ENCODE measurements around the gene ACOXL.

ACOXL gene

DNA sequence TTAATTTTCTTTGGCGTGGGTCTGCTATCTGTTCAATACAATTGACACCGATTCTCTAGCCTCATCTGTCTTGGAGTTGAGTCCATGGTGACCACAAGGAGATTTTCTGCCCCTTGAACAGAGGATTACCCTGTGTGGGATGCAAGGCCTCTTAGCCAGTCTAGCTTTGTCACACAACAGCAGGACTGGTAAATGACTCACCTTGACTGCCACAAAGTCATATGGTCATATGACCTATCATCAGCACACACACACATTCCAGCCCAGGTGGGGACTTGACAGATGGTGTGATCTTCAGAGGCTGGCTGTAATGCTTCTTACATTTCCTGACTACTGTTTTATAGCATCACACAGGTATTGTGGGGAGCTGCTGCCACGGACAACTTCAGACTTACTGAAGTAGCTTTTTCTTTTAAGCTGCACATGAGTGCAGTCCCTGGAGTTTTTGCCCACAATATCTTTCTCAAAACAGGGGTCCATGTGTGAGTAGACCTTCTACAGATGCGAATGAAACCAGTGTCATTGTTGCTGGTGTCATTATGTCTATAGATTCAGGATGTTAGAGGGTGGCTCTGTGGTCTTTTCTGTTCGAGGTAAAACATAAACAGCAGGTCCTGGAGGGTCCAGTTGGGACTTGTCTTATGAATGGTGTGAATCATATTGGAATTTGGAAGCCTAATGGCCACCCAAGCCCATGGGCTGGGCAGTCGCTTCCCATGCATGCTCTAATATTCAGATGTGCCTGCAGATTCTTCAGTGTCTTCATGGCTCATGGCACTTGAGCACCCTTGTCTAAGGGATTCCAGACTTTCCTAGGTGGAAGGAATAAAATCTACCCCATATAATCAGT is 18.6 kb upstream of the ACOXL start:
- H3K27ac Mint-ChIP-seq: no peak overlapping the region
- no peaks in the 10 kb centered on the region for H3K36me3 Mint-ChIP-seq (ENCODE audit: low read depth)
- DNase-seq: no peak
- H3K27me3 Mint-ChIP-seq: peaks cover 56% of the 10 kb centered on the region
- no peaks in the 10 kb centered on the region for H3K9me3 Mint-ChIP-seq
- H3K4me1 Mint-ChIP-seq (ENCODE audit: low read depth): peaks cover 1% of the 10 kb centered on the region
- no peak overlapping the region for H3K4me3 Mint-ChIP-seq

GRCh38 chr2:110714452-110715224 is 17.7 kb upstream of the ACOXL start:
- Mint-ChIP-seq H3K9me3 (no peaks in the 10 kb centered on the region), H3K36me3 (ENCODE audit: low read depth) (no peaks in the 10 kb centered on the region), H3K27ac (no peak overlapping the region), H3K27me3 (peaks cover 56% of the 10 kb centered on the region), H3K4me3 (no peak overlapping the region), H3K4me1 (ENCODE audit: low read depth) (peaks cover 1% of the 10 kb centered on the region)
- no peak for DNase-seq

GRCh38 chr2:110716959-110717645 is 15.3 kb upstream of the ACOXL start:
- Mint-ChIP-seq H3K36me3 (ENCODE audit: low read depth) (no peaks in the 10 kb centered on the region), H3K9me3 (no peaks in the 10 kb centered on the region), H3K27ac (no peak overlapping the region), H3K4me1 (ENCODE audit: low read depth) (peaks cover 1% of the 10 kb centered on the region), H3K4me3 (no peak overlapping the region), H3K27me3 (peaks cover 51% of the 10 kb centered on the region)
- no peak for DNase-seq

GRCh38 chr2:110717734-110718133 is 14.6 kb upstream of the ACOXL start:
- Mint-ChIP-seq H3K4me1 (ENCODE audit: low read depth) (peaks cover 1% of the 10 kb centered on the region), H3K27me3 (peaks cover 46% of the 10 kb centered on the region), H3K27ac (no peak overlapping the region), H3K36me3 (ENCODE audit: low read depth) (no peaks in the 10 kb centered on the region), H3K9me3 (no peaks in the 10 kb centered on the region), H3K4me3 (no peak overlapping the region)
- no peak for DNase-seq

GRCh38 chr2:110718382-110718781 is 14.0 kb upstream of the ACOXL start:
- H3K9me3 Mint-ChIP-seq: no peaks in the 10 kb centered on the region
- no peak for DNase-seq
- H3K36me3 Mint-ChIP-seq (ENCODE audit: low read depth): no peaks in the 10 kb centered on the region
- peaks cover under 1% of the 10 kb centered on the region for H3K4me1 Mint-ChIP-seq (ENCODE audit: low read depth)
- H3K27me3 Mint-ChIP-seq: peaks cover 46% of the 10 kb centered on the region
- H3K27ac Mint-ChIP-seq: no peak overlapping the region
- no peak overlapping the region for H3K4me3 Mint-ChIP-seq

- no peaks in the 10 kb centered on the region for H3K36me3 Mint-ChIP-seq (ENCODE audit: low read depth)
- no peak overlapping the region for H3K4me3 Mint-ChIP-seq
- peaks cover 47% of the 10 kb centered on the region for H3K27me3 Mint-ChIP-seq
- H3K9me3 Mint-ChIP-seq: no peaks in the 10 kb centered on the region
- no peaks in the 10 kb centered on the region for H3K4me1 Mint-ChIP-seq (ENCODE audit: low read depth)
- DNase-seq: no peak
- no peak overlapping the region for H3K27ac Mint-ChIP-seq
Observed at GRCh38 chr2:110718990-110719389, 13.4 kb upstream of the ACOXL start.

GRCh38 chr2:110720547-110720946 is 11.8 kb upstream of the ACOXL start:
- no peak for DNase-seq
- H3K4me1 Mint-ChIP-seq (ENCODE audit: low read depth): no peaks in the 10 kb centered on the region
- H3K36me3 Mint-ChIP-seq (ENCODE audit: low read depth): no peaks in the 10 kb centered on the region
- peaks cover 37% of the 10 kb centered on the region for H3K27me3 Mint-ChIP-seq
- H3K9me3 Mint-ChIP-seq: no peaks in the 10 kb centered on the region
- no peak overlapping the region for H3K27ac Mint-ChIP-seq
- no peak overlapping the region for H3K4me3 Mint-ChIP-seq

DNA sequence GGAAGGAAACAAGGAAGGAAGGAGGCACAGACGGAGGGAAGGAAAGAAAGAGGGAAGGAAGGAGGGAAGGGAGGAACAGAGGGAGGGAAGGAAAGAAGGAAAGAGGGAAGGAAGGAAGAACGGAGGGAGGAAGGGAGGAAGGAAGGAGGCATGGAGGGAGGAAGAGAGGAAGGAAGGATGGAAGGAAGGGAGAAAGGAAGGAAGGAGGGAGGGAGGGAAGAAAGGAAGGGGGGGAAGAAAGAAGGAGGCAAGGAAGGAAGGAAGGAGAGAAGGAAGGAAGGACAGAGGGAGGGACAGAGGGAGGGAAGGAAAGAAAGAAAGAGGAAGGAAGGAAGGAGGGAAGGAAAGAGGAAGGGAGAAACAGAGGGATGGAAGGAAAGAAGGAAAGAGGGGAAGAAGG is 7.6 kb upstream of the ACOXL start:
- H3K4me1 Mint-ChIP-seq (ENCODE audit: low read depth): no peaks in the 10 kb centered on the region
- peaks cover 21% of the 10 kb centered on the region for H3K27me3 Mint-ChIP-seq
- H3K27ac Mint-ChIP-seq: no peak overlapping the region
- no peak overlapping the region for H3K4me3 Mint-ChIP-seq
- H3K36me3 Mint-ChIP-seq (ENCODE audit: low read depth): no peaks in the 10 kb centered on the region
- no peaks in the 10 kb centered on the region for H3K9me3 Mint-ChIP-seq
- no peak for DNase-seq

DNA sequence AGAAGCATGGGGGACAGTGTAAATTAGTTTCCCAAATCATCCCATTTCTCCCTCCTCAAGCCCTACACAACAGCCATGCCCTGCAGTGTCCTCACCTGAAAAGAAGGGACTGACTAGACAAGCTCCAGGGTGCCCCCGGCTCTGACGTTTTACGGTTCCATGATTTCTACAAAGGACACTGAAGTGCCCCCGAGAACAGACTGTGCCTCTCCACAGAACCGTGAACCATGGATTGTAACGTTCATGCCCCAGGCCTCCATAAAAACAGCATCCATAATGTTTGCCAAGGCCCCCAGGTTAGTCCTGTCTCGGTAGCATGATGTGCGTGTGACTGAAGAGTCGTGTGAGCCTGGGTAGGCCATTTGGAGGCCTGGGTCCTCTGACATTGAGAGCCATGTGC is 7.0 kb upstream of the ACOXL start:
- H3K27ac Mint-ChIP-seq: no peak overlapping the region
- peaks cover 21% of the 10 kb centered on the region for H3K27me3 Mint-ChIP-seq
- no peak for DNase-seq
- no peaks in the 10 kb centered on the region for H3K36me3 Mint-ChIP-seq (ENCODE audit: low read depth)
- no peak overlapping the region for H3K4me3 Mint-ChIP-seq
- H3K9me3 Mint-ChIP-seq: no peaks in the 10 kb centered on the region
- no peaks in the 10 kb centered on the region for H3K4me1 Mint-ChIP-seq (ENCODE audit: low read depth)

- no peak for DNase-seq
- Mint-ChIP-seq H3K9me3 (no peaks in the 10 kb centered on the region), H3K36me3 (ENCODE audit: low read depth) (no peaks in the 10 kb centered on the region), H3K27ac (no peak overlapping the region), H3K4me1 (ENCODE audit: low read depth) (no peaks in the 10 kb centered on the region), H3K4me3 (no peak overlapping the region), H3K27me3 (peaks cover 23% of the 10 kb centered on the region)
Observed at GRCh38 chr2:110725859-110726258, 6.5 kb upstream of the ACOXL start.

DNA sequence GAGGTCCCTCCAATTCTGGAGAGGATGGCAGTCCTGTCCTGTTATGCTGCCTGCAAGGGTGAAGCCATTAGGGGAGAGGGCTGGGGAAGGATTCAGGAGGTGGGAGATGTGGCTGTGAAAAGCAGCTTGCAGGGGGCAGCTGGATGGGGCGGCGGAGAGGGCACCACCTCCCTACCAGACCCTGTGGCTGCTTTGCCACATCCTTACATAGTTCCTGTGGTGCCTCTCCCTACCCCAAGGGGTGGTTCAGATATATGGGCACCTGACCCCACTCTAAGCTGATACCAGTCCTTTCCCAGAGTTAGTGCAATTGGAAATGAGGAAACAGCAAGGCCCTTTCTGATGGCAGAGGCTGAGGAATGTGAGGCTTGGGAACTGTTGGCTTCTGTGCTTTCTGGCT is 6.1 kb upstream of the ACOXL start:
- H3K9me3 Mint-ChIP-seq: no peaks in the 10 kb centered on the region
- H3K4me3 Mint-ChIP-seq: no peak overlapping the region
- H3K27me3 Mint-ChIP-seq: peaks cover 27% of the 10 kb centered on the region
- H3K4me1 Mint-ChIP-seq (ENCODE audit: low read depth): peaks cover under 1% of the 10 kb centered on the region
- no peak overlapping the region for H3K27ac Mint-ChIP-seq
- DNase-seq: no peak
- no peaks in the 10 kb centered on the region for H3K36me3 Mint-ChIP-seq (ENCODE audit: low read depth)

DNA sequence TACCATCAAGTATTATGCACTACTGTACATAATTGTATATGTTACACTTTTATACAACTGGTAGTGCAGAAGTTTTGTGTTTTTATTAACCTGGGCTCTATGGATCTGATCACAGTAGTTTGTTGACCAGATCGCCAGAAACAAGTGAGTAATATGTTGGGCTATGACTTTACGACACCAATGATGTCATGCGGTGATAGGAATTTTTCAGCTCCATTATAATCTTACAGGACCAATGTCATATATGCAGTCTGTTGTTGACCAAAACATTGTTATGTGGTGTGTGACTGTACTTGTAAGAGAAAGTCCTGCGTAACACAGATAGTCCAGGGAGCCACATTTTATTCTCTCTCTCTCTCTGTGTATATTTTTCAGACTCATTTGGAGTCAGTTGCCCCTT is 4.5 kb upstream of the ACOXL start:
- peaks cover 38% of the 10 kb centered on the region for H3K27me3 Mint-ChIP-seq
- no peak overlapping the region for H3K27ac Mint-ChIP-seq
- no peaks in the 10 kb centered on the region for H3K9me3 Mint-ChIP-seq
- no peak for DNase-seq
- no peaks in the 10 kb centered on the region for H3K36me3 Mint-ChIP-seq (ENCODE audit: low read depth)
- H3K4me3 Mint-ChIP-seq: no peak overlapping the region
- H3K4me1 Mint-ChIP-seq (ENCODE audit: low read depth): peaks cover 8% of the 10 kb centered on the region

DNA sequence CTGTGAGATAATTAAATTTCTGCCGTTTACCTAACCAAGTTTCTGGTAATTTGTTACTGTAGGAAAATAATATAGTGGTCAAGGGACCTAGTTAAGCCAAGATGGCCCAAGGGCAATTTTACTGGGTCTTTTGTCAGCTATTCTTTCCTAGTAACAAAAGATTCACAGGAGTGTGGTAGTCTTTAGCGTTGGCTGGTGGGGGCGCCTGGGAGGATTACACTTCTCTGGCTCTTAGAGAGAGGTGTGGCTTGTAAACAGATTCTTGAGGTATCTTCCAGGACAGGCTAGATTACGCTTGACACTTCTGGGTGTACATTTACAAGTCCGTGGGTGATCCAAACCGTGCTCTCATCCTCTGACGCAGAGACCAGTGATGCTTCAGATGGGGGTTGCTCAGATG is 3.3 kb upstream of the ACOXL start:
- Mint-ChIP-seq H3K9me3 (no peaks in the 10 kb centered on the region), H3K36me3 (ENCODE audit: low read depth) (no peaks in the 10 kb centered on the region), H3K27me3 (peaks cover 44% of the 10 kb centered on the region), H3K27ac (no peak overlapping the region), H3K4me3 (no peak overlapping the region), H3K4me1 (ENCODE audit: low read depth) (peaks cover 17% of the 10 kb centered on the region)
- DNase-seq: no peak

DNA sequence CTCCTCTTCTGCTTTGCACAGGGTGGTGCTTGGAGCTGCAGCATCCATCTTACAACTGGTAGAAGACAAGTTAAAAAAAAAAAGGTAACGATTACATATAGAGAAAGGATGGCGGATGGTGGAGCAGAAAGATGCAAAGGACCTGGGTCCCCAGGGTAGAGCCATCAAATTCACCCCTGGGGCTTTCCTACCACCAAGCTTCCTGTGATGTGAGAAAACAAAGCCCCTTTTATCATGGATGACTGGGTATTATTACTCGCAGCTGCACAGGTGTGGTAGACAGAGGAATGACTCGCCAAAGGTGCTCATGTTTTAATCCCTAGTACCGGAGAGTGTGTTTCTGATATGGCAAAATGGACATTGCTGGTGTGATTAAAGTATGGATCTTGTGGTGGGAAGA is 1.3 kb upstream of the ACOXL start:
- Mint-ChIP-seq H3K4me3 (no peak overlapping the region), H3K4me1 (ENCODE audit: low read depth) (peaks cover 17% of the 10 kb centered on the region), H3K36me3 (ENCODE audit: low read depth) (no peaks in the 10 kb centered on the region), H3K9me3 (no peaks in the 10 kb centered on the region), H3K27me3 (peaks cover 63% of the 10 kb centered on the region), H3K27ac (no peak overlapping the region)
- no peak for DNase-seq

GRCh38 chr2:110735366-110735765 is 3.0 kb downstream of the ACOXL start:
- no peak for DNase-seq
- Mint-ChIP-seq H3K4me1 (ENCODE audit: low read depth) (peaks cover 17% of the 10 kb centered on the region), H3K36me3 (ENCODE audit: low read depth) (no peaks in the 10 kb centered on the region), H3K27me3 (peaks cover 95% of the 10 kb centered on the region), H3K4me3 (no peak overlapping the region), H3K9me3 (peaks cover 8% of the 10 kb centered on the region), H3K27ac (no peak overlapping the region)

Measured in activated T-cell treated with anti-CD3 and anti-CD28 coated beads, Interleukin-2, amount 50 U/mL, for 24 hours (primary cell).